Skin of body (tissue), 2 donors: ENCODE measurements around the gene FKBP5. TPM values are rescaled to one million over a fixed set of nuclear protein-coding genes. Genes with fewer than 3 reads are reported as not detected.
A peak's percentile ranks its signal among the peaks of the same experiment; 100 is the strongest.
"Not testable (repeated sequence)": the region's sequence is repeated elsewhere in the genome, so short reads cannot be mapped to it uniquely, and the experiment has no call there.

Experiments used
- DNase-seq: peaks from one replicate; lab custom pipeline; 2025; lab: John Stamatoyannopoulos, UW
- total RNA-seq: library from RNA; depleted of rRNA; stranded (reverse); fragments of >200 nt; gene quantifications from one replicate; pipeline ENCODE4 v1.2.3, GENCODE V29; 2014

FKBP5 gene
- total RNA-seq, 1 donor from 2014 or later: 10.3 TPM

GRCh38 chr6:35691027-35691824 lies 2.5 kb upstream of the FKBP5 start:
- DNase-seq: no peak

DNA sequence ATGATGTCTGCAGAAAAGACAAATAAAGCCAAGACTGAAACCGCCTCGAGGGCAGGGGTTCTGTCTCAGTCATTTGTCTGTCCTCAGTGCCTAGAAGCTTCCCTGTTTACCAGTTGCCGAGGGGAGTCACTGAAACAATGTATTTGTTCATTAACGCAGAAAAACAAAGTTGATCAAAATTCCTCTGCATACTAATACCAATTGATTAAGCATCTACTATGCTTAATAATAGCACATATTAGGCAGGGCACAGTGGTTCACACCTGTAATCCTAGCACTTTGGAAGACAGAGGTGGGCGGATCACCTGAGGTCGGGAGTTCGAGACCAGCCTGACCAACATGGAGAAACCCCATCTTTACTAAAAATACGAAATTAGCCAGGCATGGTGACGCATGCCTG lies 1.8 kb upstream of the FKBP5 start:
- DNase-seq: no peak

- not testable (repeated sequence) for DNase-seq
These were observed 1.3 kb upstream of the FKBP5 start for GRCh38 chr6:35690006-35690405.

GRCh38 chr6:35687658-35688604 lies 784 bp downstream of the FKBP5 start:
- DNase-seq: peak; percentile 8

- DNase-seq: no peak
These were observed 1.7 kb downstream of the FKBP5 start for GRCh38 chr6:35686873-35687555.

- DNase-seq: no peak
These were observed 2.3 kb downstream of the FKBP5 start for GRCh38 chr6:35686436-35686835.

GRCh38 chr6:35683267-35683666 lies 5.4 kb downstream of the FKBP5 start:
- DNase-seq: no peak

- no peak for DNase-seq
These were observed 7.4 kb downstream of the FKBP5 start for GRCh38 chr6:35681298-35681697.

DNA sequence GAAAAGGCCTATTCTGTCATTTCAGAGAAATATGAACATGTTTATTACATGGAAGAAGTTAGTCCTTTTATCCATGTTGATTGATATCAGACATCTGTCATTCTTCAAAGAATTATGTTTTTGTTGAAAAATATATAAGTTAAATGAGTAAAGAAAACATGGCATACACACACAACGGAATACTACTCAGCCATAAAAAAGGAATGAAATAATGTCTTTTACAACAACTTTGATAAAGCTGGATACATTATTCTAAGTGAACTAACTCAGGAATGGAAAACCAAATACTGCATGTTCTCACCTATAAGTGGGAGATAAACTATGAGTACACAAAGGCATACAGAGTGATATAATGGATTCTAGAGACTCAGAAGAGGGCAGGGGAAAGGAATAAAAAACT lies 9.3 kb downstream of the FKBP5 start:
- no peak for DNase-seq

DNA sequence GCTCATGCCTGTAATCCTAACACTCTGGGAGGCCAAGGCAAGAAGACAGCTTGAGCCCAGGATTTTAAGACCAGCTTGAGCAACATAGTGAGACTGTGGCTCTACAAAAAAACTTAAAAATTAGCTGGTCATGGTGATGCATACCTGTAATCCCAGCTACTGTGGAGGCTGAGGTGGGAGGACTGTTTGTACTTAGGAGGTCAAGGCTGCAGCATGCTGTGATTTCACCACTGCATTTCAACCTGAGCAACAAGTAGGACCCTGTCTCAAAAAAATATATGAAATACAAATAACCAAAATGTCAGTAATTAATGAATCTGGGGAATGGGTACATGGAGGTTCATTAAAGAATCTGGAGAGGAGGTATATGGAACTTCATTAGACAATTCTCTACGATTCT lies 9.9 kb downstream of the FKBP5 start:
- no peak for DNase-seq

DNA sequence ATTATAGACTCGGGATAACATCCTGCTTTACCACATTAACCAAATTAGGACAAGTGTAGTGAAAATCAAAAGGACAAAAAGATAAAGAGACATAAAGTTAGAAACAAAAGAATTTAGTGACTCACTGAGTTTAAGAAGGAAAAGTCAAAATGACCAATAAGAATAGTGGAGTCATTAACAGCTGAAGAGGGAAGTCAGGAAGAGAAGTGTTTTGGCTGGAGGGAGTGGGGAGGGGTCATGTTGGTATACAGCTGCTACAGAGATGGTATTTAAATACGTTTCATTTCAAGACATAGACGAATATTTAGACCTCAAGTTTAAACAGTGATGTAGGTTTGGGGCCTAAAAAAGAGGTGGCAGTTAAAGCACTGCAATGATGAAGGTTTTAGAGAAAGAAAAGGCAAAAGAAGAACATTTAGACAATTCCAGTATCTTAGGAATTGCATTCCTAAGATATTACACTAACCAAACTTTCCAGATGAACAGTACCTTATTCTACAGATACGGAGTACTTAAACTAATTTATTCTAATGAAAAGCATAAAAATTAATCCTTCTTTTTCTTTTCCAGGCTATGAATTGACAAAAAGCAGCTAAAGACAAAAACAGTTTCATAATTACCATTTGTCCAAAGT lies 10.6 kb downstream of the FKBP5 start:
- no peak for DNase-seq

DNA sequence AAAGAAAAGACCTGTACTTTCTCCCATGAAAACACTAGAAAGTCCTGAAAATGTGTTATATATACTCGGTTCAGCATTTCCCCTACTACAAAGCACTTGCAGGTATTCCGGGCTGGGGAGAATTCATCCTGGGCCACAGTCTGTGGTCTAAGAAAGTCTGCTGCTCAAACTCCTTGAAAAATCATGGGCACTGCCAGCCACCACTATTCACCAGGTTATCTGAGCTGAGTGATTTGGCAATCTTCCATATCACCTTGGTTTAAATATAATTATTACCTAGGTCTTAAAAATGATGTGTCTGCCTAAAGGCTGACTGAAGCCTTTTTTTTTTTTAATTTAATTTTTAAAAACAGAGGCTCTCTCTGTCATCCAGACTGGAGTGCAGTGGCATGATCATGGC lies 11.3 kb downstream of the FKBP5 start:
- DNase-seq: no peak

GRCh38 chr6:35675871-35676459 lies 12.8 kb downstream of the FKBP5 start:
- no peak for DNase-seq

DNA sequence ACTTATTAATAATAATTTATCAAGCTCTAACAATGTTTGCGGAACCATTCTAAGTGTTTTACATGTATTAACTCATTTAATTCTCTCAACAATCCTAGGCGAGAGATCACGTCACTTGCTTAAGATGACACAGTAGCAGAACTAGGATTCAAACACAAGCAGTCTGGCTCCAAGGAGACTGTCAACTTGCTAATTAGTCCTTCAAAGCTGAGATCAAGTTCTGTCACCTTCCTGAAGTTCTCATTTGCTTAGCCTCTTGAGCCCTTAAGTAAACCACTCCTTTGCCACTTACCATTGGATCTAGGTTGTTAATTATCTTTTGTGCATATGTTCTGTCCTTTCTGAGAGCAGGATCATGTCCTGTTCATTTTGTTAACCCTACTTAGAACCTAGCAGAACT lies 14.1 kb downstream of the FKBP5 start:
- DNase-seq: no peak

DNA sequence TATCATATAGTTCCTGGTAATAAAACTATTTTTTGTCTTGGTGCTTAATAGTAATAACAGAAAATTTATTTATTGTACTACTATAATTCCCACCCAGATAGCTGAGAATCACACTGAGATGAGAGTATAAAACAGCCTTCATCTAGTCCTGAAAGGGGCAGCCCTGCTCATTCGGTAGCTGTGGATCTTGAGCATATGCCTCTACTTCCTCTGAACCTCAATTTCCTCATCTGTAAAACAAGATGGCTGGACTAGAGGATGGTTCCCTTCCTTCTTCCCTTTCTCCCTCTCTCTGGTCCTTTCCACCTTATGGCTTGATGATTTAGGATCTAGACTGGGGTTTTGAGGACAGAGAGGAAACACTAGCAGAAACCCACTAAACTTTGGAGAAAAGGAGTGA lies 15.0 kb downstream of the FKBP5 start:
- no peak for DNase-seq

GRCh38 chr6:35673284-35673666 lies 15.4 kb downstream of the FKBP5 start:
- not testable (repeated sequence) for DNase-seq

DNA sequence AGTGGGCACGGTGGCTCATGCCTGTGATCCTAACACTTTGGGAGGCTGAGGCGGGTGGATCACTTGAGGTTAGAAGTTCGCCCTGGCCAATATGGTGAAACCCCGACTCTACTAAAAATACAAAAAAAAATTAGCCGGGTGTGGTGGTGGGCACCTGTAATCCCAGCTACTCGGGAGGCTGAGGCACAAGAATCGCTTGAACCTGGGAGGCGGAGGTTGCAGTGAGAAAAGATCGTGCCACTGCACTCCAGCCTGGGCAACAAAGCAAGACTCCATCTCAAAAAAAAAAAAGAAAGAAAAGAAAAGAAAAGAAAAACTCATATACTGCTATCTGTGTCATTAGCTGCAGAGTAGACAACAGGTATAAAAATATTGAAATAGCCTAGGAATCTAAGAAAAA lies 18.3 kb downstream of the FKBP5 start:
- DNase-seq: not testable (repeated sequence)

DNA sequence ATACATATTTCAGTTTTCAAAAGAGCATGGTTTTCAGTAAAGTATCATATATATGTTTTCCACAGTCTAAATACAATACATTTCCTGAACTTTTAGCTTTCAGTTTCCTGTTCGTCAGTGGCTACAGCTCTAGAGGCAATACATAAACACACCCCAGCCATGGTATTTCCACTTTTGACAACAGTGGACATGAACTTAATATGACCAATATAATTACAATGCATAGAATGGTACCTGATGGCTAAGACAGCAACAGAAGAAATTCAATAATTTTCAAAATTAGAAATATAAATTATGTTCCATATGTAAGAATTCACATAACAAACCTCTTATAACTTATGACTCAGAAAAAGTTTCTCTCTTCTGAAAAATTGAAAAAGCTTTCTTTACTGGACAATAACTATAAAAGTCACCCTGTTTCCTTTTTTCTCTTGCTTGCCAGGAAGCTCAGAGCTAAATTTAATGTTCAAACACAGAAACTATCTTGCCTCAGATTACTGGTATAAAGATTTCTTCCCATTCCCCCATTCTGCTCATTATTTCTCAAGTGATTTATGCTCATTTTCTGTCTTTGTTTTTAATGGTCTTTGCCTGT lies 19.2 kb downstream of the FKBP5 start:
- peak; percentile 92 for DNase-seq

- DNase-seq: peak; percentile 92
These were observed 19.8 kb downstream of the FKBP5 start for GRCh38 chr6:35668744-35669450.

DNA sequence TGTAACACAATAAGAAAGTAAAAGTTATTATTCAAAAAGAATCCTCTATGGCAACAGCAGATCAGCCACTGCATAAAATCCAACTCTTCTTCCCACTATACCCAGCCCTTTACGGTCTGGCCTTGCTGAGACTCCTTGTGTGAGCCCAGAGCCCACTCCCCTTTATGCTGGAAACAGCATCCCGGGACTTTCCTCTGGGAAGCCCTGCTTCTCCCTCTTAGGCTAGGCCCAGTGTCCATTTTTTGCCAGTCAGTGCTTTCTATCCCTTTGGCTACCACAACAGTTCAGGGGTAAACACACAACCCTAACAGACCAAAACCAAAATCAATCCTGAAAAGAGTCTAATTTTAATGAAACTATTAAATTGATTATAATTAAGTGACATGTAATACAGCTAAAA lies 20.6 kb downstream of the FKBP5 start:
- DNase-seq: peak; percentile 29
